ENCODE data around the gene SYCP2.

The SYCP2 gene

GRCh38 chr20:59940129-59940955 lies 6.9 kb upstream of the SYCP2 start, which contains the start of the genes FAM217B and PPP1R3D:
FAM217B (plus strand) TSS chr20:59940389; CDS start chr20:59943944, 3,555 bp downstream.
PPP1R3D (minus strand) TSS chr20:59940305; CDS start chr20:59939931, 374 bp downstream.
- DNase-seq = peak; percentile 93

GRCh38 chr20:59939879-59940128 lies 6.4 kb upstream of the SYCP2 start:
- no peak for DNase-seq

DNA sequence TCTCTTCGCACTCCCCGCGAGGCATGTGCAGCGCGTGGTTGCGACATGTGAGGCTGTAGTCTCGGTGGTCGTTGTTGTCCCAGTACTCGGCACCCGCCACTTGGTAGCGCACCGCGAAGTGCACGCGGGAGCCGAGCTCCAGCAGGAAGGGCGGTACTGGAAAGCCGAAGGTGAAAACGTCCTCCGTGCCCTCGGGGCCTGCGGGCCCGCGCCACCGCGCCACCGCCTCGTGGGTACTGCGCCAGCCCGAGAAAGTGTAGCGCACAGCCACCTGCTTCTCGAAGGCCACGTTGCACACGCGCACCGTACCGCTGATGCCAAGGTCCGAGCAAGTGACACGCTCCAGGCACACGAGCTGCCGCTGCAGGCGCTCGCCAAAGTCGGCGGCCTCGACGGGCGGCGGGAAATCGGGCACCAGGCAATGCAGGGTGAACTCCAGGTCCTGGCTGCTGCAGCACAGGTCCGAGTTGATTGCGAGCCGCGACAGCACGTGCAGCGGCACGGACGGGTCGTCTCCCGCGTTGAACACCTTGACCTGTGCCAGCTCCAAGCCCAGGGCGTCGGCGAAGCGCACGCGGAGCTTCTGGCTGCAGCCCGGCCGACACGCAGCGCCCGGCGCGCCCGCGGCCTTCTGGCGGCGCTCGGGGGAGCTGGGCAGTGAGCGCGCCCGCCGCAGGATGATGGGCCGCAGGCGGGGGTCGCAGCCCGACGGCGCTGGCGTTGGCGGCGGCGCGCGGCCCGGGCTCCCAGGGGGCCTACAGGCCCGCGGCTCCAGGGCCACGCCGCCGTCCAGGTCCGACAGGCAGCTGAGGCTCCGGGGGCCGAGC lies 5.8 kb upstream of the SYCP2 start:
- DNase-seq = no peak

- no peak for DNase-seq
Measured at GRCh38 chr20:59938696-59939051, 5.2 kb upstream of the SYCP2 start.

GRCh38 chr20:59938221-59938620 lies 4.8 kb upstream of the SYCP2 start:
- DNase-seq = no peak

DNA sequence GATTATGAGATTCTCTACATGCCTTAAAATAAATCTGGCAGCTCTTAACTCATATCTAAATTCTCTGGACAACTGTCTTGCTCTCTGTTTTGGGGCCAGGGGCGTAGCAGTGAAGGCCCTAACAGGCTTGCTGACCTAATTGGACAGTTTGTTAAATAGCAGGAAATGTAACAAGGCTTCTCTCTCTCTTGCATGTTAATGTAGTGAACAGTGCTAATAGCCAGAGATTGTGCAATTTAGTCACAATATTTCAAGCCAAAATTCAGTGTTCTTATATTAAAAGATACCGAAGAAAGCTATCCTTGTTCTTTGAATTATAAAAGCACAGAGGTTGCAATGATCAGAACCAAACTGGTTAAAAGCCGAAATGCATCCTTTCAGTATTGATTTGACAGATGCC lies 3.7 kb upstream of the SYCP2 start:
- DNase-seq = no peak

- no peak for DNase-seq
Measured at GRCh38 chr20:59936409-59936808, 3.0 kb upstream of the SYCP2 start.

DNA sequence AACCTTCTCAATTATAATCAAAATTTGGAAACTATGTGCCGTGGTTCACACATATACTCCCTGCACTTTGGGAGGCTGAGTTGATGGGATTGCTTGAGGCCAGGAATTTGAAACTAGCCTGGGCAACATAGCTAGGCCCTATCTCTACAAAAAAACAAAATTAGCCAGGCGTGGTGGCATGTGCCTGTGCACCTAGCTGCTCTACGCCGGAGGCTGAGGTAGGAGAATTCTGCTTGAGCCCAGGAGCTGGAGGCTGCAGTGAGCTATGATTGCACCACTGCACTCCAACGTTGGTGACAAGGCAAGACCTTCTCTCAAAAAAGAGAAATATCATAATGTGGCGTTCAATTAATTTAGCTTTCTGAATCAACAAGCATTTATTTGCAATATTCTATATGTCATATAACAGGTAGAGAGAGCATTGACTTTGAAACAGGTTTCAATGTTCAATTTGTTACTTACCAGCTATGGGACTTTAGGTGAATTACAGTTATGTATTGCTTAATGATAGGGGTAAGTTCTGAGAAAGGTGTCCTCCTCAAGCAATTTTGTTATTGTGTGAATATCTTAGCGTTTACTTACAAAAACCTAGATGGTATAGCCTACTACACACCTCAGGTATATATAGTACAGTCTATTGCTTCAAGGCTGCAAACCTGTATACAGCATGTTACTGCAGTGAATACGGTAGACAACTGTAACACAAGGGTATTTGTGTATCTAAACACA lies 2.2 kb upstream of the SYCP2 start:
- DNase-seq = no peak

- DNase-seq = peak; percentile 38
Measured at GRCh38 chr20:59933849-59934585, 580 bp upstream of the SYCP2 start.

- DNase-seq = no peak
Measured at GRCh38 chr20:59932616-59933295, 681 bp downstream of the SYCP2 start.

DNA sequence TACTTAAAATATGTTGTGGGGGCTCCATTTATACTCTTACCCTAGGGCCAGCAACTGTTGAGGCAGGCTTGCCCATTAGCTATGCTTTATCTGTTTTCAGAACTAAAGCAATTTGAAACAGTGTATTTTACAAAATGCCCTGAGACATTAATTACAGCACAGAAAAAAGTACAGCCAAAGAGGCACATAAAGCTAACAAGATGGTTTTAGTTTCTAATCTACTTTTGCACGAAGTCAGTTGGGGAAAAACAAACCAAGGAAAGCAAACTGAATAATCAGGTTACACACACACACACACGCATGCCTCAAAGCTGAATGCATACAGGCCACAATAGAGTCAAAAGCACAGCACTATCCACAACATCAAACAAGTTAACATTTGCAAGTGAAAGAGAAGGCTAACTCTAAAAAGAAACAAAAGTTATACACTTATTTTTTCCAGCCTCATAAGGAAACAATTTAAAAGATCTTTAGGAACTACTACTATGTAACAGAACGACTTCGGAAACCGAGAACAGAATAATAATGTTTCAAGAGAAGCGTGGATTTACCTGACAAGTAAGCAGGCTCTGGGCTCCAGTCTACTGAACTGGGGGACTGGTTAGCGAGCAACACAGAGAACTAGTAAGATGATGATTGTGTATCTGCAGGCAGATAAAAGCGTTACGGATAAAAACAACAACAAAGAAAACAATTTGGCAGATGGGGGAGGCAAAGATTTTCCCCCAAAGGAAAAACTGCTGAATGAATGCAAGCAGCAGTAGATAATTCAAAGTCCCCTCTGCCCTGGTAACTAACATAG lies 1.7 kb downstream of the SYCP2 start:
- no peak for DNase-seq

DNA sequence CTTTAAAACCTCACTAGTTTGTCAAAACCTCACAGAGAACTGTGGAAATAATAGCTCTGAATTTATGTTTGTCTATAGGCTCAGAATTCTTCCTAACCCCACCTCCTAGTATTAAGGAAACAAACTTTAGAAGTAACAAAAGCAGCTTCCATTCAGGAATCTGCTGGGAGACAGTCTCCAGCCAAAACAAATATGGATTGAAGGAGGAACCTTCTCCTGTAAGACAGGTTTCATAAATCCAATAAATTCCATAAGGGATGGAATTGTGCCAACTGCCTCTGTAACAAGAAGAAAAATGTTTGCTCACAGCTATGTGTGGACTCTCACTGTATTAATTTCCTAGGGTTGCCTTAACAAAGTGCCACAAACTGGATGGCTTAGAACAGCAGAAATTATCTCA lies 7.5 kb downstream of the SYCP2 start:
- DNase-seq = peak; percentile 18

DNA sequence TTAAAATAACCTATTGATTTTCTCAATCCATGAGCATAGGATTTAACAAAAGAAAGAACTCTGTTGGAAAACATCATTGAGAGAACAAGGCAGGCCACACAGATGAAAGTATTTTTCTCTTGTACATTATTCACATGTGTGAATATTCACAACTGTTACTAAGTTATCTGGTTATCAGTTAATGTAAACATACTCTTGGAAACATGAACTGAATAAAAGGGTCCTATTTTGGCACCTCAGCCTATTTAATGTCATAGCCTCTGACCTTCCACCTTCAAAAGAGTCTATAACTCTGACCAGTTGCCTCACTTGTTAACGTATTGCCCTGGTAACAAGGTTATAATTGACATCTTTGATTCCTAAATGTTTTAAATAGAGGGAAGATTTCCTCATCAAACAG lies 8.1 kb downstream of the SYCP2 start:
- no peak for DNase-seq

DNA sequence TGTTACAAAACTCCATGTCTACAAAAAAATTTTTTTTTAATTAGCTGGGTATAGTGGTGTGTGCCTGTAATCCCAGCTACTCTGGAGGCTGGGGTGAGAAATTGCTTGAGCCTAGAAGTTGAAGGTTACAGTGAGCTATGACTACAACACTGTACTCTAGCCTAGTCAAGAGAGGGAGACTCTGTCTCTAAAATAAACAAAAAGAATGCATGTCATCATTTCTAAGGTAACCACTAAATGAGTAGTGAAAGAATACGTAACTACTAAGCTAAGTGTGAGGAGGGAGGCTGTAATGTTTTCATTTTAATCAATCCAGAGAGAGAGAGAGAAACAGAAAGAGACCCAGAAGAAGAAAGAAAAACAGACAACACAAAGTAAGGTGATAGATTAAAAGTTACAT lies 9.9 kb downstream of the SYCP2 start:
- no peak for DNase-seq

GRCh38 chr20:59920944-59921343 lies 12.5 kb downstream of the SYCP2 start:
- DNase-seq = no peak

GRCh38 chr20:59912609-59913008 lies 20.8 kb downstream of the SYCP2 start:
- DNase-seq = no peak

- no peak for DNase-seq
Measured at GRCh38 chr20:59911041-59911440, 22.4 kb downstream of the SYCP2 start.

GRCh38 chr20:59908855-59909254 lies 24.6 kb downstream of the SYCP2 start:
- no peak for DNase-seq

DNA sequence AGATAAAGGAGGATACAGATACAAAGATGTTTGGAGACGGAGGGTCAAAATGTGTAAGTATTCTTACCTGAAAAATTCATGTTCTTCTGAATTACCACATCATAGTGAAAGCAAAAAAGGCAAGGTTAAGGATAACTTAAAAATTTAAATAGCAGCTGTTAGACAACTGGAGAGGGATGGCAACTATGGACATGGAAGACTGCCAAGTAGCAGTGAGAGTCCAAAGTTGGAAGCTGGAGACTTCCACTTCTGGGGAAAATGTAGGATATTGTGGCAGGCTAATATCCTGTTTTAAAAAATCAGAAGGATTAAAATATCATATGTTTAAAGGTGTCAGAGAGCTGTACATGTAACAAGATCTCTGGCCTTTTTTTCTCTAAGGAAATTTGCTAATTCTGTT lies 29.8 kb downstream of the SYCP2 start:
- peak; percentile 7 for DNase-seq

DNA sequence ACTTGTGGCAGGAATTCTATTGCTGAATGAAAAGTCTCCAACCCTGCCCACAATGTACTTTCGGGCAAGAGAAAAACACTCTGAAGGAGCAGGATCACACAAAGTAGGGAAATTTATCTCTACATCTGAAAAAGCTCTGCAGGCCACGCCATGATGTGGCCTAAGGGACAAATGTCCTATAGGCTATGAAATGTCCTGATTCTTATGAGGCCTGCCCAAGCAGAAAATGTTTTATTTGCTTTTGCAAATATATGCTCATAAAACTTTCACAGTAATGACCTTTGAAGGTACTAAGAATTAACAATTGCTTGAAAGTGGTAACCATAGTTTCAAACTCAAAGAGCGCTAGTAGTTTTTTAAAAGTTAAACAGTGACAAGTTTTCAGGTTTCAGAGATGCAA lies 31.0 kb downstream of the SYCP2 start:
- no peak for DNase-seq

- DNase-seq = no peak
Measured at GRCh38 chr20:59895908-59896307, 37.5 kb downstream of the SYCP2 start.

DNA sequence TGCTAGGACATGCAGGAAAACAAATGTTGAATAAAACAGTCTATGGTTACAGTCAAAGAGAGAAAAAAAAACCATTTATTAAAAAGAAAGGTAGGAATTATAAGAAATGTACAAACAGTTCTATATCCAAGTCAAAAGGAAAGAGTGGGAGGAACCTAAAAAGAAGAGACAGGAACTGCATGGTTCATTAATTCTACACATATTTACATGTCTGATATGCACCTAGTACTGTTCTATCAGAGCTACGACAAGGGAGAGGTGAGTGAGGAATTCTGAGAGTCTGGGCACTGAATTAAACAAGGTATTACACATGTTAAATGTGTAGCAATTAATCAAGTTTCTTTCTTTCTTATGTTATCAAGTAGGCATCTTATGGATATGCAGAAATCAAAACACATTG lies 41.9 kb downstream of the SYCP2 start:
- DNase-seq = no peak

Measured in DMS79 treated with DMSO at 0.1 percent for 48 hours (cell line).